Adrenal gland (tissue), 5 donors: Measurements from ENCODE around the gene USF2.

Experiments used
- POLR2A ChIP-seq, 2 donors: fragments of 450-650 bp; IDR thresholded peaks; one replicate each; pipeline ENCODE4 v1.6.1; 2017; ENCODE audit warnings: antibody characterized with exemption in 2 of 2, mild to moderate bottlenecking in 2 of 2, moderate library complexity in 1 of 2
- TF ChIP-seq, protein P1 (sequence below), 6 experiments: fragments of 450-650 bp in 4 of 6; fragments of 200-600 bp in 2 of 6; sonication (generic) in 1 of 6; IDR thresholded peaks; 1 replicate in 5 of 6; 2 replicates in 1 of 6; pipeline versions ENCODE4 v1.5.1 to v1.8.0; 2016 to 2021; ENCODE audit warnings: antibody characterized with exemption in 6 of 6, mild to moderate bottlenecking in 2 of 6, moderate library complexity in 1 of 6
- donor health status: DM: no; HTN: no; CAD: no.

DNA sequence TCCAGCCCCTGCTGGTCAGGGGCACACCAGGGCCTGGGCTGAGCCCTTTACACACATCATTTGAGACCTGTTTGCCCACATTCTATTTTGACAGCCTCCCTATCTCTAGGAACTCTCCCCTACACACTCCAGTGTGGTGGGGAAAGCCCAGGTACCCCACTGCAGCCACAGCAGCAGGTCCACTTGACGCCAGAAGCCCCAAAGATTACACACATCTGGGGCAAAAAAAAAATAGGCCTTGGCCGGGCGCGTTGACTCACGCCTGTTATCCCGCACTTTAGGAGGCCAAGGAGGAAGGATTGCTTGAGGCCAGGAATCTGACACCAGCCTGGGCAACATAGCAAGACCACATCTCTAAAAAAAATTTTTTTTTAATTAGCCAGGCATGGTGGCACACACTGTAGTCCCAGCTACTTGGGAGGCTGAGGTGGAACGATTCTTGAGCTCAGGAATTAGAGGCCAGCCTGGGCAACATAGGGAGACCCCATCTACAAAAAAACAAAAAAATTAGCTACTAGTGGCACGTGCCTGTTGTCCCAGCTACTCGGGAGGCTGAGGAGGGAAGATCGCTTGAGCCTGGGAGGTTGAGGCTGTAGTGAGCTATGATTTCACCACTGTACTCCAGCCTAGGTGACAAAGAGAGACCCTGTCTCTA lies 42.2 kb downstream of the USF2 start:
- TF ChIP-seq POLR2A (IDR thresholded peaks at IDR 0.05) = no peak
- TF ChIP-seq, protein P1, sequence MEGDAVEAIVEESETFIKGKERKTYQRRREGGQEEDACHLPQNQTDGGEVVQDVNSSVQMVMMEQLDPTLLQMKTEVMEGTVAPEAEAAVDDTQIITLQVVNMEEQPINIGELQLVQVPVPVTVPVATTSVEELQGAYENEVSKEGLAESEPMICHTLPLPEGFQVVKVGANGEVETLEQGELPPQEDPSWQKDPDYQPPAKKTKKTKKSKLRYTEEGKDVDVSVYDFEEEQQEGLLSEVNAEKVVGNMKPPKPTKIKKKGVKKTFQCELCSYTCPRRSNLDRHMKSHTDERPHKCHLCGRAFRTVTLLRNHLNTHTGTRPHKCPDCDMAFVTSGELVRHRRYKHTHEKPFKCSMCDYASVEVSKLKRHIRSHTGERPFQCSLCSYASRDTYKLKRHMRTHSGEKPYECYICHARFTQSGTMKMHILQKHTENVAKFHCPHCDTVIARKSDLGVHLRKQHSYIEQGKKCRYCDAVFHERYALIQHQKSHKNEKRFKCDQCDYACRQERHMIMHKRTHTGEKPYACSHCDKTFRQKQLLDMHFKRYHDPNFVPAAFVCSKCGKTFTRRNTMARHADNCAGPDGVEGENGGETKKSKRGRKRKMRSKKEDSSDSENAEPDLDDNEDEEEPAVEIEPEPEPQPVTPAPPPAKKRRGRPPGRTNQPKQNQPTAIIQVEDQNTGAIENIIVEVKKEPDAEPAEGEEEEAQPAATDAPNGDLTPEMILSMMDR (IDR thresholded peaks at IDR 0.05) = no peak
